ENCODE data around the gene PAXIP1. TPM values are rescaled to one million over a fixed set of nuclear protein-coding genes. Genes with fewer than 3 reads are reported as not detected.

The PAXIP1 gene
- total RNA-seq, 1 donor from 2014 or later = 12.1 TPM

Other genes starting within 250 kb of the PAXIP1 start
- gene HTR5A, start 67.2 kb upstream of the PAXIP1 start, total RNA-seq = not detected in 2 replicates